Large intestine (tissue), 3 donors: ENCODE data around the gene SH3PXD2A. TPM values are rescaled to one million over a fixed set of nuclear protein-coding genes. Genes with fewer than 3 reads are reported as not detected.
A peak's percentile ranks its signal among the peaks of the same experiment; 100 is the strongest.

Source experiments
- DNase-seq, 2 donors: peaks; one replicate each; pipeline versions ENCODE4 v3.0.0 to v3.0.0-alpha.2; 2013
- H3K27ac ChIP-seq: one replicate; pipeline ENCODE4 v1.5.1; 2013; ENCODE audit warnings: low read length
- H3K27me3 ChIP-seq: 2 replicates; pipeline ENCODE4 v1.6.1; 2013; ENCODE audit warnings: low read length; ENCODE audit not compliant: control insufficient read depth, insufficient read depth
- H3K36me3 ChIP-seq: 2 replicates; pipeline ENCODE4 v1.6.1; 2013; ENCODE audit warnings: low read length; ENCODE audit not compliant: control insufficient read depth, insufficient read depth
- H3K4me1 ChIP-seq: one replicate; pipeline ENCODE4 v1.6.1; 2013; ENCODE audit warnings: low read length; ENCODE audit not compliant: control insufficient read depth, insufficient read depth
- H3K4me3 ChIP-seq: one replicate; pipeline ENCODE4 v1.5.1; 2013; ENCODE audit warnings: low read length
- H3K9me3 ChIP-seq: one replicate; pipeline ENCODE4 v1.6.1; 2013; ENCODE audit warnings: mild to moderate bottlenecking, low read depth, low read length, moderate library complexity; ENCODE audit not compliant: control insufficient read depth
- whole genome bisulfite sequencing: methylation state at CpG from one replicate; pipeline ENCODE4 v1.1.5; 2013; ENCODE audit warnings: low lambda C conversion rate; ENCODE audit not compliant: insufficient coverage; 5-methylcytosine and 5-hydroxymethylcytosine counted together
- polyA plus RNA-seq: library from polyadenylated mRNA; unstranded; fragments of 120-200 nt; gene quantifications from one replicate; pipeline ENCODE4 v1.2.1, GENCODE V29; 2013

Gene SH3PXD2A
- polyA plus RNA-seq, 1 donor, result 32.0 TPM

- Histone ChIP-seq H3K36me3 (peaks cover 30% of the 10 kb centered on the region), H3K9me3 (no peaks in the 10 kb centered on the region), H3K4me3 (no peak overlapping the region), H3K27me3 (no peaks in the 10 kb centered on the region), H3K4me1 (peaks cover 21% of the 10 kb centered on the region), H3K27ac (no peak overlapping the region)
- no peak for DNase-seq
- no CpG with 5 or more reads among the region's 11 CpGs for WGBS
Measured at GRCh38 chr10:103768345-103768744, 87.0 kb downstream of the SH3PXD2A start.

GRCh38 chr10:103767756-103768155 is 87.6 kb downstream of the SH3PXD2A start:
- Histone ChIP-seq H3K4me3 (no peak overlapping the region), H3K4me1 (peaks cover 15% of the 10 kb centered on the region), H3K27me3 (no peaks in the 10 kb centered on the region), H3K9me3 (no peaks in the 10 kb centered on the region), H3K36me3 (peaks cover 32% of the 10 kb centered on the region), H3K27ac (peak overlapping the region; percentile 21)
- DNase-seq, result no peak
- WGBS, result no CpG with 5 or more reads among the region's 1 CpG

- H3K36me3 ChIP-seq, result peaks cover 32% of the 10 kb centered on the region
- no peak overlapping the region for H3K27ac ChIP-seq
- H3K4me1 ChIP-seq, result peaks cover 12% of the 10 kb centered on the region
- DNase-seq, result no peak
- H3K27me3 ChIP-seq, result no peaks in the 10 kb centered on the region
- no CpG with 5 or more reads among the region's 8 CpGs for WGBS
- H3K9me3 ChIP-seq, result no peaks in the 10 kb centered on the region
- no peak overlapping the region for H3K4me3 ChIP-seq
Measured at GRCh38 chr10:103766751-103767505, 88.4 kb downstream of the SH3PXD2A start.

- Histone ChIP-seq H3K36me3 (peaks cover 32% of the 10 kb centered on the region), H3K9me3 (no peaks in the 10 kb centered on the region), H3K4me3 (no peak overlapping the region), H3K4me1 (peaks cover 9% of the 10 kb centered on the region), H3K27ac (no peak overlapping the region), H3K27me3 (no peaks in the 10 kb centered on the region)
- 100% methylated on average over 2 of the region's 8 CpGs for WGBS
- no peak for DNase-seq
Measured at GRCh38 chr10:103765981-103766380, 89.4 kb downstream of the SH3PXD2A start.

- peaks cover 32% of the 10 kb centered on the region for H3K36me3 ChIP-seq
- peaks cover 9% of the 10 kb centered on the region for H3K4me1 ChIP-seq
- WGBS, result no CpG with 5 or more reads among the region's 6 CpGs
Measured at GRCh38 chr10:103765168-103765567, 90.2 kb downstream of the SH3PXD2A start.

GRCh38 chr10:103764296-103765088 is 90.9 kb downstream of the SH3PXD2A start:
- no peak for DNase-seq
- 82% methylated on average over 1 of the region's 7 CpGs for WGBS
- no peak overlapping the region for H3K27ac ChIP-seq

More at GRCh38 chr10:103765168-103765567, 90.2 kb downstream of the SH3PXD2A start:
- Histone ChIP-seq H3K27ac (no peak overlapping the region), H3K4me3 (no peak overlapping the region), H3K9me3 (no peaks in the 10 kb centered on the region), H3K27me3 (no peaks in the 10 kb centered on the region)
- no peak for DNase-seq

GRCh38 chr10:103763374-103764202 is 91.8 kb downstream of the SH3PXD2A start:
- H3K4me3 ChIP-seq, result no peak overlapping the region
- peaks cover 23% of the 10 kb centered on the region for H3K4me1 ChIP-seq
- H3K27me3 ChIP-seq, result no peaks in the 10 kb centered on the region
- no peaks in the 10 kb centered on the region for H3K9me3 ChIP-seq
- H3K36me3 ChIP-seq, result peaks cover 32% of the 10 kb centered on the region
- whole genome bisulfite sequencing, result 86% methylated on average over 1 of the region's 7 CpGs
- DNase-seq, result no peak
- H3K27ac ChIP-seq, result no peak overlapping the region

More at GRCh38 chr10:103764296-103765088, 90.9 kb downstream of the SH3PXD2A start:
- Histone ChIP-seq H3K36me3 (peaks cover 32% of the 10 kb centered on the region), H3K9me3 (no peaks in the 10 kb centered on the region), H3K27me3 (no peaks in the 10 kb centered on the region), H3K4me1 (peaks cover 14% of the 10 kb centered on the region), H3K4me3 (no peak overlapping the region)

- no peak overlapping the region for H3K27ac ChIP-seq
- H3K27me3 ChIP-seq, result no peaks in the 10 kb centered on the region
- H3K36me3 ChIP-seq, result peaks cover 32% of the 10 kb centered on the region
- no peak overlapping the region for H3K4me3 ChIP-seq
- WGBS, result no CpG with 5 or more reads among the region's 2 CpGs
- DNase-seq, result no peak
- H3K9me3 ChIP-seq, result no peaks in the 10 kb centered on the region
- H3K4me1 ChIP-seq, result peaks cover 26% of the 10 kb centered on the region
Measured at GRCh38 chr10:103762916-103763315, 92.5 kb downstream of the SH3PXD2A start.

- WGBS, result no CpG with 5 or more reads among the region's 4 CpGs
- Histone ChIP-seq H3K27me3 (no peaks in the 10 kb centered on the region), H3K4me1 (peaks cover 26% of the 10 kb centered on the region), H3K9me3 (no peaks in the 10 kb centered on the region), H3K27ac (no peak overlapping the region), H3K4me3 (no peak overlapping the region), H3K36me3 (peaks cover 32% of the 10 kb centered on the region)
- DNase-seq, result no peak
Measured at GRCh38 chr10:103762162-103762561, 93.2 kb downstream of the SH3PXD2A start.
